Measurements from ENCODE around the gene ALPK3.

DNA sequence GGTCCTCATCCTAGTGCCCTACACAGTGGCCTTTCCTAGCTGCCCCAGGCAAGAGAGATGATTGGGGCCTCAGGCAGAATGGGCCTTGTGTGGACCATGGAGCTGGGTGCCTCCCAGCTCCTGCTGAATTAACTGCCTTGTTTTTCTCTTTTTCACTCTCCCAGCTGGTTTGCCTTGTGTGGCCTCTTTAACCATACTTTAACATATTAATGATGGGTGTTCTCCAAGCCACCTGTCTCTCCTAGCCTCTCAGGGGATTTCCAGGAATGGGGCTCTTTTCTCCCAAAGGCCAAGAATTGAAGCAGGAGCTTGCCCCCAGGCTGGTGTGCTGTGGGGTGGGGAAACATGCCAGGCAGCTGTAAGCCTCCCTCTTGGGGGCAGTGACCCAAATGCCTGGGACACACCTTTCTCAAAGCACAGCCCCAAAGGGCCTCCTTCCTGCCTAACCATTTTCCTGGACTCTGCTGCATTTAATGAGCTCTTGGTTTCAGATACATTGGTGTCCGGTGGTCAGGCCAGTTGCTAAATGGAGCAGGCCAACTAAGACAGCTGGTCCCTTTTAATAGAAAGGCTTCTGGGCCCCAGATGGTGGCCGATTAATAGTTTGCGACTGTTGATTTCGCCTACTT is 5.6 kb downstream of the ALPK3 start:
- TF ChIP-seq POLR2A (IDR thresholded peaks at IDR 0.05): no peak
- TF ChIP-seq, protein P1, sequence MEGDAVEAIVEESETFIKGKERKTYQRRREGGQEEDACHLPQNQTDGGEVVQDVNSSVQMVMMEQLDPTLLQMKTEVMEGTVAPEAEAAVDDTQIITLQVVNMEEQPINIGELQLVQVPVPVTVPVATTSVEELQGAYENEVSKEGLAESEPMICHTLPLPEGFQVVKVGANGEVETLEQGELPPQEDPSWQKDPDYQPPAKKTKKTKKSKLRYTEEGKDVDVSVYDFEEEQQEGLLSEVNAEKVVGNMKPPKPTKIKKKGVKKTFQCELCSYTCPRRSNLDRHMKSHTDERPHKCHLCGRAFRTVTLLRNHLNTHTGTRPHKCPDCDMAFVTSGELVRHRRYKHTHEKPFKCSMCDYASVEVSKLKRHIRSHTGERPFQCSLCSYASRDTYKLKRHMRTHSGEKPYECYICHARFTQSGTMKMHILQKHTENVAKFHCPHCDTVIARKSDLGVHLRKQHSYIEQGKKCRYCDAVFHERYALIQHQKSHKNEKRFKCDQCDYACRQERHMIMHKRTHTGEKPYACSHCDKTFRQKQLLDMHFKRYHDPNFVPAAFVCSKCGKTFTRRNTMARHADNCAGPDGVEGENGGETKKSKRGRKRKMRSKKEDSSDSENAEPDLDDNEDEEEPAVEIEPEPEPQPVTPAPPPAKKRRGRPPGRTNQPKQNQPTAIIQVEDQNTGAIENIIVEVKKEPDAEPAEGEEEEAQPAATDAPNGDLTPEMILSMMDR (IDR thresholded peaks at IDR 0.05): no peak

Data from Peyer's patch (tissue), 4 donors.